HepG2 (cell line): ENCODE data around the gene TXNRD2. TPM values are rescaled to one million over a fixed set of nuclear protein-coding genes. Genes with fewer than 3 reads are reported as not detected.

ENCODE experiments used
- ATF7-NPFF ChIP-seq: sonication (generic); formaldehyde crosslinking; IDR thresholded peaks from 2 replicates; pipeline ENCODE4 v1.8.1; 2023; ENCODE audit warnings: mild to moderate bottlenecking, low read depth, missing genetic modification reagents, moderate library complexity
- ATM ChIP-seq: fragments of 450-650 bp; IDR thresholded peaks from 2 replicates; pipeline ENCODE4 v1.7.1; 2017; ENCODE audit warnings: mild to moderate bottlenecking, borderline replicate concordance
- FOXO1 ChIP-seq: sonication (generic); formaldehyde crosslinking; IDR thresholded peaks from 2 replicates; pipeline ENCODE4 v1.4.0; 2020; ENCODE audit warnings: missing genetic modification reagents
- GABPB1 ChIP-seq: IDR thresholded peaks from 2 replicates; pipeline ENCODE4 v1.6.1; 2016; ENCODE audit warnings: mild to moderate bottlenecking, missing genetic modification reagents, moderate library complexity, missing compliant biosample characterization
- IRX3 ChIP-seq: sonication (generic); formaldehyde crosslinking; IDR thresholded peaks from 2 replicates; pipeline ENCODE4 v1.8.1; 2023; ENCODE audit warnings: mild to moderate bottlenecking, low read depth, missing genetic modification reagents, borderline replicate concordance
- KLF15 ChIP-seq: sonication (generic); formaldehyde crosslinking; IDR thresholded peaks from 2 replicates; pipeline ENCODE4 v1.8.1; 2023; ENCODE audit warnings: borderline replicate concordance, mild to moderate bottlenecking, inconsistent platforms, missing genetic modification reagents, mixed read lengths
- MTA3 ChIP-seq: sonication (generic); formaldehyde crosslinking; IDR thresholded peaks from 2 replicates; pipeline ENCODE4 v1.4.0; 2020; ENCODE audit warnings: missing genetic modification reagents
- NR2F6 ChIP-seq, 2 experiments: IDR thresholded peaks; 2 replicates each; pipeline ENCODE4 v1.6.1; 2016; ENCODE audit warnings: antibody characterized with exemption in 1 of 2, mild to moderate bottlenecking in 1 of 2
- REPIN1 ChIP-seq: sonication (generic); formaldehyde crosslinking; IDR thresholded peaks from 2 replicates; pipeline ENCODE4 v1.8.0; 2022; ENCODE audit warnings: missing genetic modification reagents, low read depth, mild to moderate bottlenecking, borderline replicate concordance
- TAF1 ChIP-seq: sonication (generic); formaldehyde crosslinking; IDR thresholded peaks from 2 replicates; pipeline ENCODE4 v1.4.0; 2020; ENCODE audit warnings: missing genetic modification reagents
- TBL1XR1 ChIP-seq: fragments of 150-350 bp; IDR thresholded peaks from 2 replicates; pipeline ENCODE4 v1.6.1; 2014; ENCODE audit warnings: borderline replicate concordance, low read length; ENCODE audit not compliant: partially characterized antibody
- THAP11 ChIP-seq: IDR thresholded peaks from 2 replicates; pipeline ENCODE4 v1.6.1; 2016; ENCODE audit warnings: missing biosample characterization, missing genetic modification reagents
- TOE1 ChIP-seq: sonication (generic); formaldehyde crosslinking; IDR thresholded peaks from 2 replicates; pipeline ENCODE4 v1.4.0; 2020; ENCODE audit warnings: mild to moderate bottlenecking, missing genetic modification reagents
- YY1 ChIP-seq: IDR thresholded peaks from 2 replicates; pipeline ENCODE4 v1.6.1; 2011; ENCODE audit warnings: low read length, low read depth, moderate library complexity, mild to moderate bottlenecking; ENCODE audit not compliant: insufficient read depth, insufficient replicate concordance
- ZNF136 ChIP-seq: sonication (generic); formaldehyde crosslinking; IDR thresholded peaks from 2 replicates; pipeline ENCODE4 v1.8.1; 2022; ENCODE audit warnings: low read depth, mild to moderate bottlenecking, moderate library complexity, missing genetic modification reagents
- ZNF232 ChIP-seq: sonication (generic); formaldehyde crosslinking; IDR thresholded peaks from 2 replicates; pipeline ENCODE4 v1.4.0; 2020; ENCODE audit warnings: missing genetic modification reagents, borderline replicate concordance
- ZNF235 ChIP-seq: sonication (generic); formaldehyde crosslinking; IDR thresholded peaks from 2 replicates; pipeline ENCODE4 v1.8.1; 2023; ENCODE audit warnings: mild to moderate bottlenecking, missing genetic modification reagents, borderline replicate concordance
- ZNF274 ChIP-seq: sonication (generic); formaldehyde crosslinking; IDR thresholded peaks from 2 replicates; pipeline ENCODE4 v1.5.1; 2020; ENCODE audit warnings: mild to moderate bottlenecking, missing genetic modification reagents
- ZNF605 ChIP-seq: sonication (generic); formaldehyde crosslinking; IDR thresholded peaks from 2 replicates; pipeline ENCODE4 v1.8.0; 2022; ENCODE audit warnings: mild to moderate bottlenecking, missing genetic modification reagents
- ZNF777 ChIP-seq: sonication (generic); formaldehyde crosslinking; IDR thresholded peaks from 2 replicates; pipeline ENCODE4 v1.4.0; 2020; ENCODE audit warnings: missing genetic modification reagents
- ZNF883 ChIP-seq: sonication (generic); formaldehyde crosslinking; IDR thresholded peaks from 2 replicates; pipeline ENCODE4 v1.5.1; 2020; ENCODE audit warnings: mild to moderate bottlenecking, missing genetic modification reagents; ENCODE audit errors: not compliant biosample characterization
- polyA plus RNA-seq, 8 experiments: library from polyadenylated mRNA; depleted of rRNA in 3 of 8; stranded (reverse) in 7 of 8; unstranded in 1 of 8; fragments of >200 nt; fragmentation: Illumina TruSeq in 4 of 8; extraction: Trizol in 4 of 8; gene quantifications; 2 replicates each; pipeline versions ENCODE4 v1.2.1 to v1.2.3, GENCODE V29; 2011 to 2016; ENCODE audit warnings: low read depth in 4 of 8, missing spikeins in 1 of 8, mixed read lengths in 1 of 8; ENCODE audit not compliant: insufficient read depth in 1 of 8
- total RNA-seq, 5 experiments: library from RNA; depleted of rRNA; stranded (reverse); fragments of >200 nt; fragmentation: Illumina TruSeq; extraction: Trizol; gene quantifications; 2 replicates each; pipeline ENCODE4 v1.2.3, GENCODE V29; 2016; ENCODE audit warnings: low read depth in 1 of 5
- TF ChIP-seq, protein P1 (sequence below): sonication (generic); formaldehyde crosslinking; IDR thresholded peaks from 2 replicates; pipeline ENCODE4 v1.5.0; 2020; ENCODE audit warnings: missing genetic modification reagents
- TF ChIP-seq, protein P2 (sequence below): sonication (generic); formaldehyde crosslinking; IDR thresholded peaks from 2 replicates; pipeline ENCODE4 v1.5.0; 2020; ENCODE audit warnings: missing genetic modification reagents
- TF ChIP-seq, protein P3 (sequence below): IDR thresholded peaks from 2 replicates; pipeline ENCODE4 v1.6.1; 2016; ENCODE audit warnings: low read depth
- TF ChIP-seq, protein P4 (sequence below), 2 experiments: fragments of 450-650 bp in 1 of 2; sonication (generic) in 1 of 2; formaldehyde crosslinking; IDR thresholded peaks; 2 replicates each; pipeline versions ENCODE4 v1.5.0 to v1.8.0; 2020 to 2022; ENCODE audit warnings: mild to moderate bottlenecking in 1 of 2, missing genetic modification reagents in 1 of 2

The TXNRD2 gene
- total and polyA plus RNA-seq, 2 of the 13 experiments (the other 11 are each of a cell fraction or from before 2014, with no cell fraction given), result 17.5 to 18.6 TPM

DNA sequence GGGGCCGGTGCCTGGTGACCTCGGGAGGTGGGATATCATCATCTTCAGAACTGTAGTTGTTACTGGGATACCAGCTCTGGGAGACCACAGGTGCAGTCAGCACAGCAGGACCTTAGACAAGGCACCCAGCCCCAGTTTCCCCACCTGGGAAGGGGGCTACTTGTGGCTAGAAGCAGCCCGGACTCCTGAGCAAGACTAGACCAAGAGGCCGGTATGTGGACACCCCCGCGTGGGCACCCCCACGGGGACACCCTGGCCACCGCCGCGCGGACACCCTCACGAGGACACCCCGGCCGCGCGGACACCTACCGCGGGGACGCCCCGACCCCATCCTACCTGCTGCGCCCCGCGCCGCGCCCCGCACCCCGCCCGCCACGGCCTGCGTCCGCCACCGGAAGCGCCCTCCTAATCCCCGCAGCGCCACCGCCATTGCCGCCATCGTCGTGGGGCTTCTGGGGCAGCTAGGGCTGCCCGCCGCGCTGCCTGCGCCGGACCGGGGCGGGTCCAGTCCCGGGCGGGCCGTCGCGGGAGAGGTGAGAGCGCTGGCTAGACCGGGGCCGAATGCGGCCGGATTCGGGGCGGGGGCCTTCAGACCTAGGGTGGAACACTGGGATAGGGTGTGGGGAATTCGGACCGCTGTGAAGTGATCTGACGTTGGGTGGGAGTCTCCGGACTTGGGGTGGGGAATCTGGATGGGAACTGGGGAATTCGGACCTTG is at the start of gene TXNRD2, which contains the start of gene COMT (continued):
- no peak for TF ChIP-seq ZNF136 (CRISPR knock-in tag)
- TF ChIP-seq ATF7-NPFF (CRISPR knock-in tag), result peak; percentile 58; the same call in 1 of the 2 replicates
- TF ChIP-seq GABPB1 (CRISPR knock-in tag), result peak; percentile 90
- peak; percentile 51; the same call in 1 of the 2 replicates for TF ChIP-seq FOXO1 (CRISPR knock-in tag)
- TF ChIP-seq, protein P1, sequence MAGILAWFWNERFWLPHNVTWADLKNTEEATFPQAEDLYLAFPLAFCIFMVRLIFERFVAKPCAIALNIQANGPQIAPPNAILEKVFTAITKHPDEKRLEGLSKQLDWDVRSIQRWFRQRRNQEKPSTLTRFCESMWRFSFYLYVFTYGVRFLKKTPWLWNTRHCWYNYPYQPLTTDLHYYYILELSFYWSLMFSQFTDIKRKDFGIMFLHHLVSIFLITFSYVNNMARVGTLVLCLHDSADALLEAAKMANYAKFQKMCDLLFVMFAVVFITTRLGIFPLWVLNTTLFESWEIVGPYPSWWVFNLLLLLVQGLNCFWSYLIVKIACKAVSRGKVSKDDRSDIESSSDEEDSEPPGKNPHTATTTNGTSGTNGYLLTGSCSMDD (CRISPR knock-in tag), result no peak
- TF ChIP-seq TAF1 (CRISPR knock-in tag), result peak; percentile 75
- TF ChIP-seq ATM, result no peak
- TF ChIP-seq REPIN1 (CRISPR knock-in tag), result 0 out of 2 replicates have a peak, but pooled peaks have one; percentile 22
- no peak for TF ChIP-seq TOE1 (CRISPR knock-in tag)
- TF ChIP-seq MTA3, result no peak
- peak; percentile 96 for TF ChIP-seq YY1
- TF ChIP-seq ZNF274 (CRISPR knock-in tag), result peak; percentile 33; the same call in 1 of the 2 replicates
- TF ChIP-seq, protein P2, sequence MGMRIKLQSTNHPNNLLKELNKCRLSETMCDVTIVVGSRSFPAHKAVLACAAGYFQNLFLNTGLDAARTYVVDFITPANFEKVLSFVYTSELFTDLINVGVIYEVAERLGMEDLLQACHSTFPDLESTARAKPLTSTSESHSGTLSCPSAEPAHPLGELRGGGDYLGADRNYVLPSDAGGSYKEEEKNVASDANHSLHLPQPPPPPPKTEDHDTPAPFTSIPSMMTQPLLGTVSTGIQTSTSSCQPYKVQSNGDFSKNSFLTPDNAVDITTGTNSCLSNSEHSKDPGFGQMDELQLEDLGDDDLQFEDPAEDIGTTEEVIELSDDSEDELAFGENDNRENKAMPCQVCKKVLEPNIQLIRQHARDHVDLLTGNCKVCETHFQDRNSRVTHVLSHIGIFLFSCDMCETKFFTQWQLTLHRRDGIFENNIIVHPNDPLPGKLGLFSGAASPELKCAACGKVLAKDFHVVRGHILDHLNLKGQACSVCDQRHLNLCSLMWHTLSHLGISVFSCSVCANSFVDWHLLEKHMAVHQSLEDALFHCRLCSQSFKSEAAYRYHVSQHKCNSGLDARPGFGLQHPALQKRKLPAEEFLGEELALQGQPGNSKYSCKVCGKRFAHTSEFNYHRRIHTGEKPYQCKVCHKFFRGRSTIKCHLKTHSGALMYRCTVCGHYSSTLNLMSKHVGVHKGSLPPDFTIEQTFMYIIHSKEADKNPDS, result no peak
- no peak for TF ChIP-seq TBL1XR1
- no peak for TF ChIP-seq ZNF232
- TF ChIP-seq ZNF777 (CRISPR knock-in tag), result 0 out of 2 replicates have a peak, but pooled peaks have one; percentile 28
- TF ChIP-seq NR2F6 (IDR thresholded peaks at IDR 0.05), result no peak
- TF ChIP-seq NR2F6 (CRISPR knock-in tag; IDR thresholded peaks at IDR 0.05), result peak; percentile 5; the same call in 1 of the 2 replicates
- TF ChIP-seq THAP11, result peak; percentile 67
- no peak for TF ChIP-seq IRX3 (CRISPR knock-in tag)
- TF ChIP-seq, protein P3, sequence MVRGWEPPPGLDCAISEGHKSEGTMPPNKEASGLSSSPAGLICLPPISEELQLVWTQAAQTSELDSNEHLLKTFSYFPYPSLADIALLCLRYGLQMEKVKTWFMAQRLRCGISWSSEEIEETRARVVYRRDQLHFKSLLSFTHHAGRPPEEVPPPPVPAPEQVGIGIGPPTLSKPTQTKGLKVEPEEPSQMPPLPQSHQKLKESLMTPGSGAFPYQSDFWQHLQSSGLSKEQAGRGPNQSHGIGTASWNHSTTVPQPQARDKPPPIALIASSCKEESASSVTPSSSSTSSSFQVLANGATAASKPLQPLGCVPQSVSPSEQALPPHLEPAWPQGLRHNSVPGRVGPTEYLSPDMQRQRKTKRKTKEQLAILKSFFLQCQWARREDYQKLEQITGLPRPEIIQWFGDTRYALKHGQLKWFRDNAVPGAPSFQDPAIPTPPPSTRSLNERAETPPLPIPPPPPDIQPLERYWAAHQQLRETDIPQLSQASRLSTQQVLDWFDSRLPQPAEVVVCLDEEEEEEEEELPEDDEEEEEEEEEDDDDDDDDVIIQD, result no peak
- no peak for TF ChIP-seq ZNF883 (CRISPR knock-in tag)
- TF ChIP-seq, protein P4, sequence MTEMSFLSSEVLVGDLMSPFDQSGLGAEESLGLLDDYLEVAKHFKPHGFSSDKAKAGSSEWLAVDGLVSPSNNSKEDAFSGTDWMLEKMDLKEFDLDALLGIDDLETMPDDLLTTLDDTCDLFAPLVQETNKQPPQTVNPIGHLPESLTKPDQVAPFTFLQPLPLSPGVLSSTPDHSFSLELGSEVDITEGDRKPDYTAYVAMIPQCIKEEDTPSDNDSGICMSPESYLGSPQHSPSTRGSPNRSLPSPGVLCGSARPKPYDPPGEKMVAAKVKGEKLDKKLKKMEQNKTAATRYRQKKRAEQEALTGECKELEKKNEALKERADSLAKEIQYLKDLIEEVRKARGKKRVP (CRISPR knock-in tag; IDR thresholded peaks at IDR 0.05), result no peak
- TF ChIP-seq ZNF605 (CRISPR knock-in tag), result no peak; the same call in 1 of the 2 replicates
- no peak for TF ChIP-seq KLF15 (CRISPR knock-in tag)
- TF ChIP-seq ZNF235 (CRISPR knock-in tag), result no peak
